Measurements from ENCODE around the gene RHOC.

The RHOC gene

GRCh38 chr1:112693821-112694220, 13.1 kb downstream of the RHOC start:
- Histone ChIP-seq H3K4me1 (ENCODE audit: control insufficient read depth in 1 of 2, insufficient read depth in 1 of 2, low read depth in 1 of 2, low read length in 1 of 2) (no peaks in the 10 kb centered on the region), H3K27me3 (no peaks in the 10 kb centered on the region), H3K36me3 (no peaks in the 10 kb centered on the region), H3K4me3 (ENCODE audit: low read depth in 1 of 2, low read length in 1 of 2) (no peak overlapping the region), H3K9me3 (no peaks in the 10 kb centered on the region), H3K27ac (no peak overlapping the region)
- TF ChIP-seq CTCF (IDR thresholded peaks at IDR 0.05): no peak

- no peaks in the 10 kb centered on the region for H3K27me3 ChIP-seq
- H3K36me3 ChIP-seq: no peaks in the 10 kb centered on the region
- H3K9me3 ChIP-seq: no peaks in the 10 kb centered on the region
- no peak for TF ChIP-seq CTCF (IDR thresholded peaks at IDR 0.05)
- no peak overlapping the region for H3K4me3 ChIP-seq (ENCODE audit: low read depth in 1 of 2, low read length in 1 of 2)
- no peak overlapping the region for H3K27ac ChIP-seq
- no peaks in the 10 kb centered on the region for H3K4me1 ChIP-seq (ENCODE audit: control insufficient read depth in 1 of 2, insufficient read depth in 1 of 2, low read depth in 1 of 2, low read length in 1 of 2)
These were observed 14.2 kb downstream of the RHOC start for GRCh38 chr1:112692681-112693080.

- no peak overlapping the region for H3K4me3 ChIP-seq (ENCODE audit: low read depth in 1 of 2, low read length in 1 of 2)
- H3K27me3 ChIP-seq: no peaks in the 10 kb centered on the region
- H3K4me1 ChIP-seq (ENCODE audit: control insufficient read depth in 1 of 2, insufficient read depth in 1 of 2, low read depth in 1 of 2, low read length in 1 of 2): no peaks in the 10 kb centered on the region
- H3K9me3 ChIP-seq: no peaks in the 10 kb centered on the region
- H3K27ac ChIP-seq: no peak overlapping the region
- TF ChIP-seq CTCF (IDR thresholded peaks at IDR 0.05): no peak
- H3K36me3 ChIP-seq: no peaks in the 10 kb centered on the region
These were observed 17.1 kb downstream of the RHOC start for GRCh38 chr1:112689842-112690237.

GRCh38 chr1:112689196-112689841, 17.6 kb downstream of the RHOC start:
- no peaks in the 10 kb centered on the region for H3K4me1 ChIP-seq (ENCODE audit: control insufficient read depth in 1 of 2, insufficient read depth in 1 of 2, low read depth in 1 of 2, low read length in 1 of 2)
- no peak for TF ChIP-seq CTCF (IDR thresholded peaks at IDR 0.05)
- H3K36me3 ChIP-seq: no peaks in the 10 kb centered on the region
- H3K4me3 ChIP-seq (ENCODE audit: low read depth in 1 of 2, low read length in 1 of 2): no peak overlapping the region
- H3K27me3 ChIP-seq: no peaks in the 10 kb centered on the region
- H3K9me3 ChIP-seq: no peaks in the 10 kb centered on the region
- no peak overlapping the region for H3K27ac ChIP-seq

- no peak for TF ChIP-seq CTCF (IDR thresholded peaks at IDR 0.05)
- H3K4me3 ChIP-seq (ENCODE audit: low read depth in 1 of 2, low read length in 1 of 2): no peak overlapping the region
These were observed 18.1 kb downstream of the RHOC start for GRCh38 chr1:112688781-112689193.

More at GRCh38 chr1:112688781-112689193, 18.1 kb downstream of the RHOC start:
- Histone ChIP-seq H3K27me3 (no peaks in the 10 kb centered on the region), H3K27ac (no peak overlapping the region), H3K4me1 (ENCODE audit: control insufficient read depth in 1 of 2, insufficient read depth in 1 of 2, low read depth in 1 of 2, low read length in 1 of 2) (no peaks in the 10 kb centered on the region), H3K36me3 (no peaks in the 10 kb centered on the region), H3K9me3 (no peaks in the 10 kb centered on the region)
